HG02763 (cell line): ENCODE data around the gene SMARCC2.
A peak's percentile ranks its signal among the peaks of the same experiment; 100 is the strongest.
"Not testable (repeated sequence)": the region's sequence is repeated elsewhere in the genome, so short reads cannot be mapped to it uniquely, and the experiment has no call there.

Source experiments
- ATAC-seq: cut with Tn5 transposase; IDR thresholded peaks from one replicate; pipeline ENCODE4 v1.9.1; 2021; ENCODE audit warnings: mild to moderate bottlenecking, moderate library complexity; ENCODE audit not compliant: unreplicated experiment

SMARCC2 gene

GRCh38 chr12:56165369-56165768, 23.9 kb downstream of the SMARCC2 start:
- ATAC-seq, result no peak

DNA sequence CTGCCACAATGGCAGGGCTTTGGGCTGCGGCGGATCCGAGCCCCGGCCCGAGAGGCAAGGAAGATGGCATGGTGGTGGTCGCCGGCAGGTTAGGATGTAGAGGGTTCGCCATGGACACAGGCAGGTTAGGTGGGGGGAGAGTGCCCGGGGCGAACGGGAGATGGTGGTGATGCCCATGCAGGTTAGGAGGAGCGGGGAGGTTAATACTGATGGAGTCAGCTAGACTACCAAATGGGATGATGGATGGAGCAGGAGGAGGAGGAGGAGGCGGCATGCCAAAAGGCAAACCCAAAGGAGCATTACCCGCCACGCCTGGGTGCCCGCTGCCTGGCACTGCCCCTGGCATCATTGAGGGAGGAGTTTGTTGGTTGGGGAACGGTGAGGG, 24.9 kb downstream of the SMARCC2 start:
- ATAC-seq, result no peak

DNA sequence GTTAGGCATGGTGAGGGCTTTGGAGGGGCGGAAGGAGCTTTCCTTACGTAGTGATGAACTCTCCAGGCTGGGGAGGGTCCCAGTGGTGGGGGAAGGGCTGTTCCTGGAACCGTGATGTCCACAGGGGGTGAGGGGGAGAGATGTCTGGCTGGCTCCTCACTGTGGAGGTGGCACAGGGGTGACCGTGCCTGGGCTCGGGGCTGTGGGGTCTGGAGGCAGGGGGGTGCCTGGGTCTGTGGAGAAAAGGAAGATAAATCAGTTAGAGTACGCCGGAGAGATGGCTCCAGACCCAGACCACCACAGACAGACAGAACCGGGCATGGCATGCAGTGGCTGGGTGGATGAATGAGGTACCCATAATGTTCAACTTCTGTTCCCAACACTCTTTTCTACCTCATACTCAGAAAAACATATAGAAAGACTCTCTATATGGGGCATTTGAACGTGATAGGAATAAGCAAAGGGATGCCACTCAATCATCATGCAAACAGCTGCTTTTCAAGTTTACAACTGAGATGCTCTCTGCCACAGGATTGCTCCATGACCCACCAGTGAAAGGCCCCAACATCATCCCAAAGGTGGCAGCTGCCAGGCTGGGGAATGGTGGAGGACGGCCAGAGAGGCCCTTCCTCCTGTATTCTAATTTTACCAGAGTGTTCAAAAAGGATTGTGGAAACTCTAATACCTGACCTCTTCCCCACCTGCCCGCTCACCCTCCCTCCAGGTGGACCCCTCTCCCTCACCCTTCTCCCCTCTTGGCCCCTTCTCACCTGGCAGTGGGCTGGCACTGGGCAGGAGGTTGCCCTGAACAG, 25.5 kb downstream of the SMARCC2 start:
- ATAC-seq, result no peak

- no peak for ATAC-seq
Observed at GRCh38 chr12:56162468-56163290, 26.6 kb downstream of the SMARCC2 start.

DNA sequence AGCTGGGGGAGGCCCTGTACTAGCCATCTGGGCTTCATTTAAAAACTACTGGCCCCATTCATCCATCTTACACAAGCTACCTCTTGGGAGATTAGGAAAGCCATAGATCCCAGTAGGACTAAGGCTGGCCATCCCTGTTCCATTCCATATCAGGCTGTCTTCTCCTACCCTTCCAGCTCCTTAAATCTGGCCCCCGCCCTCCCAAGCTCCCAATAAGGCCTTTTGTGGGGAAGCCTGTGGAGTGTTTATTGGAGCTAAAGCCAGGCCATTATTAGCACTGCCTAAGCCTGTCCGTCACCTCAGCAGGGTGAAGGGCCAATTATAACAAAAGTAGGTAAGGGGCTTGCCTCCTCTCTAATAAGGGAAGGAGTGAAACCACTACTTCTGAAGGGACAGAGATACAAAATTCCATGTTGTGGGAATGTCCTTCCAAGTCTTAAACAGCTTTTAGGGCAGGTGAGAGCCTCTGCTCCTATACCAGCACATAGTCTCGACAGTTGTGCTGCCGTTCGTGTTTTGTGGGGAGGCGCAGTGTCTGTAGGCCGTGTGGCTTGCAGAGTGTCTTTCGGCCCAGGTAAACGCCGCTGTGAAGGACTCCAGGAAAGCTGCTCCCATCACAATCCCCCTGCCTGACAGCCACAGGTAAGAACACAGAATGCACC, 27.5 kb downstream of the SMARCC2 start:
- ATAC-seq, result no peak

- no peak for ATAC-seq
Observed at GRCh38 chr12:56160894-56161689, 28.2 kb downstream of the SMARCC2 start.

DNA sequence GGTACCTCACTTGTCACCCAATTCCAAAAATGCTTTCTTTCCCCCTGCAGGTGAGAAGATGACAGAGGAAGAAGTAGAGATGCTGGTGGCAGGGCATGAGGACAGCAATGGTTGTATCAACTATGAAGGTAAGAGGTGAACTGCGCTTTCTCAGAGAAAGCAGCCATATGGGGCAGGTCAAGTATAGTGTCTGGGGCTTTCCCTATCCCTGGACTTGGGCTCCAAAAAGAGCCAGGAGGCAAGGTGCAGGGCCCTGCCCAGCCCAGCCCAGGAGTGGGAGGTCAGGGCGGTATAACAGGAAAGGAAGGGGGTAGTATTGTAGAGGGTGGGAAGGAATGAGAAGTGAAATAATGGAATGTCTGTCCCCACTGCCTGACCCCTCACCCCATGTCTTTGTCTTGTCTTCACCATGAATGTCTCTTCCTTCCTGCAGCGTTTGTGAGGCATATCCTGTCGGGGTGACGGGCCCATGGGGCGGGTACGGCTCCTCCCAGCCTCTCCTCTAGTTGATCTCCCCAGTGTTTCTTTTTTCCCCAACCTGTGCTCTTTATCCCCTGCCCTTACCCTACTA, 29.0 kb downstream of the SMARCC2 start:
- ATAC-seq, result no peak

- ATAC-seq, result no peak
Observed at GRCh38 chr12:56159482-56160192, 29.6 kb downstream of the SMARCC2 start.

- ATAC-seq, result no peak
Observed at GRCh38 chr12:56158926-56159461, 30.3 kb downstream of the SMARCC2 start.

DNA sequence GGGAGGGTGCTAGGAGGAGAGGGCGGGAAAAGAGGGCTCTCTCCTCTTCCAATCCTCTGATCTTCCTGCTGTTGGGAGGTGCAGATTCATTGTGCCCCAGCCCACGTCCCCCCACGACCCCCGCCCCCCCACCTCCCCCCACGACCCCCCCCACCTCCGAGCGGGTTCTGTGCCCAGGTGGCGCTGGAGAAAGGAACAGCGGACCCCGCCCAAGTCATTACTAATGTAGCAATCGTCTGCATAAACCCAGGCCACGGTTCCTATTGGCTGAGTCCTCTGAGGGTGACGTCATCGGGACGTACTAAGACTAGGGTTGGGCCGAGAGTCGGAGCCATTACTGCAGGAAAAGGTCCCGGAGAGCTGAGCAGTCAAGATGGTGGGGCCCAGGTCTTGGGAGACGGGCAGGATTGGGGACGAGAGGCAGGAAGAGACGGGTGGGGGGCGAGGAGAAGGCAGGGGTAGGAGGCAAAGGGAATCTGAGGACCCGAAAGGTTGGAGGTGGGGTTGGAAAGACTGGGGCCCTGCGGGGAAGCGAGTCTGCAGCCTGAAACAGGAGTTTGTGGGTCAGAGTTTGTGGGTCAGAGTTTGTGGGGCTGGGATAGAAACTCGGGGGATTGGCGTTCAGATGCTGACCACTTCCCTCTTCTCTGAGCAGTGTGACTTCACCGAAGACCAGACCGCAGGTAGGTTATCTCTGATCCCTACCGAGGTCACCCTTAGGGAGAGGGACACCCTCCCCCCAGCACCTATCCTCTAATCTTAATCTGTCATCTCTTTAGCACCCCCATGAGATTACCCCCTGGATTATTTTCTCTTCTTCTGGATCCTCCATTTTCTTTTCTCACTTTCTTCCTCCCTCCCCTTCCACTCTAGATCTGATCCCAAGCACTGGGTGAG, 31.0 kb downstream of the SMARCC2 start, which contains the start of gene MYL6:
TSS of gene MYL6 (plus strand) at position 331 of the 897 bp plus-strand sequence. CDS start at position 374, 43 bp downstream.
- peak; percentile 68 for ATAC-seq

DNA sequence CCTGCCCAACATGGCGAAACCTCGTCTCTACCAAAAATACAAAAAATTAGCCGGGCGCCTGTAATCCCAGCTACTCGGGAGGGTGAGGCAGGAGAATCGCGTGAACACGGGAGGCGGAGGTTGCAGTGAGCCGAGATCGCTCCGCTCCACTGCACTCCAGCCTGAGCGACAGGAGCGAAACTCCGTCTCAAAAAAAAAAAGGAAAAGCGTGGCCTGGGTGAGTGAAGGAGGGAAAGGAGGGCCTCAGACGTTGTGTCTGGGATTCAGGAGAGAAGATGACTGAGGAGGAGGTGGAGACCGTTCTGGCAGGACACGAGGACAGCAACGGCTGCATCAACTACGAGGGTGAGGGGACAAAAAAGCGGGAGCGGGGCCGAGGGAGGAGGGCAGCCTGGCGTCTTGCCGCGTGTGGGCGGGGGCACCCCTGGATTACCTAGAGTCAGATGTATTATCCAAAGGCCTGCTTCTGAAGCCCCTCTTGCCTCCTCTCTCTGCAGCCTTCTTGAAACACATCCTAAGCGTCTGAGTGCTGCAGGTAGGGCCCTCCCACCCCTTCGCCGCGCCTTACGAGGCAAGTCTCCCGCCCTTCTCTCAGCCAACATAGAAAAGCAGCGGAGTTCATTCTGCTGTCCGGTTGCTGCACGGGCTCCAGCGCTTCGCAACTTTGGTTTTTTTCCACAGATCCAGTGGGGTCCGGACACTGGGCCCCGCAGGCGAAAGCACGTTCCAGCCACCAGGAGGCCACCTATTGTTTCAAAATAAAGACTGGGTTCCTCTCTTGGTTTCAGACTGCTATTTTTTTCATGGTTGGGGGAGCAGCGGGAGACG, 31.9 kb downstream of the SMARCC2 start:
- peak; percentile 28 for ATAC-seq

GRCh38 chr12:56156464-56157200, 32.7 kb downstream of the SMARCC2 start:
- not testable (repeated sequence) for ATAC-seq

- no peak for ATAC-seq
Observed at GRCh38 chr12:56155256-56155845, 33.9 kb downstream of the SMARCC2 start.

GRCh38 chr12:56154818-56155217, 34.5 kb downstream of the SMARCC2 start:
- ATAC-seq, result no peak

- ATAC-seq, result no peak
Observed at GRCh38 chr12:56154246-56154771, 35.0 kb downstream of the SMARCC2 start.

- ATAC-seq, result no peak
Observed at GRCh38 chr12:56153678-56154065, 35.6 kb downstream of the SMARCC2 start.
